ENCODE data around the gene CCR5.

GRCh38 chr3:46349484-46350261 is 21.1 kb upstream of the CCR5 start:
- TF ChIP-seq POLR2A (IDR thresholded peaks at IDR 0.05), result no peak
- no peak for TF ChIP-seq CTCF (IDR thresholded peaks at IDR 0.05)
